HUDEP-2 (cell line): Measurements from ENCODE around the gene CD99L2.

Experiments used
- DNase-seq, 76 experiments: peaks; one replicate each; lab custom pipeline; 2025; ENCODE audit not compliant: unreplicated experiment in 76 of 76; lab: John Stamatoyannopoulos, UW

CD99L2 gene

GRCh38 chrX:150898343-150899190 lies at the start of gene CD99L2:
CD99L2 (minus strand) TSS chrX:150898668; CDS start chrX:150898588, 80 bp downstream.
- peak in 74 of 76 experiments; percentile 9 to 87 (median 74) for DNase-seq

- DNase-seq: no peak
Observed at GRCh38 chrX:150944233-150944632, 45.8 kb upstream of the CD99L2 start.

- peak in 2 of 76 experiments; percentile 0 to 2 for DNase-seq
Observed at GRCh38 chrX:150942942-150943594, 44.6 kb upstream of the CD99L2 start.

- DNase-seq: peak in 4 of 76 experiments; percentile 3 to 28 (median 12)
Observed at GRCh38 chrX:150941580-150941979, 43.1 kb upstream of the CD99L2 start.

GRCh38 chrX:150940844-150941495 lies 42.5 kb upstream of the CD99L2 start:
- no peak for DNase-seq

GRCh38 chrX:150936556-150936955 lies 38.1 kb upstream of the CD99L2 start:
- DNase-seq: no peak

- peak in 1 of 76 experiments; percentile 0 for DNase-seq
Observed at GRCh38 chrX:150935467-150935866, 37.0 kb upstream of the CD99L2 start.

GRCh38 chrX:150934453-150934852 lies 36.0 kb upstream of the CD99L2 start:
- no peak for DNase-seq

GRCh38 chrX:150933945-150934350 lies 35.5 kb upstream of the CD99L2 start:
- DNase-seq: no peak

- DNase-seq: no peak
Observed at GRCh38 chrX:150929058-150929457, 30.6 kb upstream of the CD99L2 start.

GRCh38 chrX:150926791-150927190 lies 28.3 kb upstream of the CD99L2 start:
- no peak for DNase-seq

- DNase-seq: no peak
Observed at GRCh38 chrX:150926304-150926703, 27.8 kb upstream of the CD99L2 start.

- no peak for DNase-seq
Observed at GRCh38 chrX:150919401-150919800, 20.9 kb upstream of the CD99L2 start.

- no peak for DNase-seq
Observed at GRCh38 chrX:150913511-150913910, 15.0 kb upstream of the CD99L2 start.

GRCh38 chrX:150907474-150907873 lies 9.0 kb upstream of the CD99L2 start:
- DNase-seq: no peak

GRCh38 chrX:150906694-150907093 lies 8.2 kb upstream of the CD99L2 start:
- DNase-seq: no peak

- DNase-seq: no peak
Observed at GRCh38 chrX:150905293-150905692, 6.8 kb upstream of the CD99L2 start.

GRCh38 chrX:150903110-150903508 lies 4.6 kb upstream of the CD99L2 start:
- DNase-seq: no peak

GRCh38 chrX:150902434-150903109 lies 4.1 kb upstream of the CD99L2 start:
- DNase-seq: no peak

GRCh38 chrX:150899191-150899757 lies 806 bp upstream of the CD99L2 start:
- DNase-seq: peak in 34 of 76 experiments; percentile 0 to 27 (median 4)
